ENCODE measurements around the gene TOPBP1.

DNA sequence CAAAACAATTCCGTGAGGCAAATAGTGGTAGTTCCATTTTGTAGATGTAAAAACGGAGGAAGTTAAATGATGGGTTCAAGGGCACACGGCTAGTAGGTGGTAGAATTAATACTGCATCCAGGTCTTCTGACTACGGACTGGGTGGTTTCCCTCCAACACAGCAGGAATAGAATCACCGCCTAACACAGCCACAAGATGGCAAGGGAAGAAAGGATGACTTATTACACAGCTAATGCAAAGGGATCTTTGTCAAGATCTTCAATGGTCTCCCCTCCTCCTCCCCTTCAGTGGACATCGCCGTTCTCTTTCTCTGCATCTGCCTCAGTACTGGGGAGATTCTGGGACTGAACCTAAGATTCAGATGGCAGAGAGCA lies 524 bp upstream of the TOPBP1 start:
- TF ChIP-seq, protein P1, sequence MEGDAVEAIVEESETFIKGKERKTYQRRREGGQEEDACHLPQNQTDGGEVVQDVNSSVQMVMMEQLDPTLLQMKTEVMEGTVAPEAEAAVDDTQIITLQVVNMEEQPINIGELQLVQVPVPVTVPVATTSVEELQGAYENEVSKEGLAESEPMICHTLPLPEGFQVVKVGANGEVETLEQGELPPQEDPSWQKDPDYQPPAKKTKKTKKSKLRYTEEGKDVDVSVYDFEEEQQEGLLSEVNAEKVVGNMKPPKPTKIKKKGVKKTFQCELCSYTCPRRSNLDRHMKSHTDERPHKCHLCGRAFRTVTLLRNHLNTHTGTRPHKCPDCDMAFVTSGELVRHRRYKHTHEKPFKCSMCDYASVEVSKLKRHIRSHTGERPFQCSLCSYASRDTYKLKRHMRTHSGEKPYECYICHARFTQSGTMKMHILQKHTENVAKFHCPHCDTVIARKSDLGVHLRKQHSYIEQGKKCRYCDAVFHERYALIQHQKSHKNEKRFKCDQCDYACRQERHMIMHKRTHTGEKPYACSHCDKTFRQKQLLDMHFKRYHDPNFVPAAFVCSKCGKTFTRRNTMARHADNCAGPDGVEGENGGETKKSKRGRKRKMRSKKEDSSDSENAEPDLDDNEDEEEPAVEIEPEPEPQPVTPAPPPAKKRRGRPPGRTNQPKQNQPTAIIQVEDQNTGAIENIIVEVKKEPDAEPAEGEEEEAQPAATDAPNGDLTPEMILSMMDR (IDR thresholded peaks at IDR 0.05; ENCODE audit: extremely low read depth in 1 of 2, insufficient read depth in 1 of 2, low read depth in 1 of 2, low read length in 2 of 2), result no peak
- no peak for TF ChIP-seq MYC (IDR thresholded peaks at IDR 0.05; ENCODE audit: low read depth, low read length)
- TF ChIP-seq, protein P2, sequence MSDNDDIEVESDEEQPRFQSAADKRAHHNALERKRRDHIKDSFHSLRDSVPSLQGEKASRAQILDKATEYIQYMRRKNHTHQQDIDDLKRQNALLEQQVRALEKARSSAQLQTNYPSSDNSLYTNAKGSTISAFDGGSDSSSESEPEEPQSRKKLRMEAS (IDR thresholded peaks at IDR 0.05; ENCODE audit: insufficient read depth, insufficient read length), result no peak
